ENCODE results near the gene TRIM69.

DNA sequence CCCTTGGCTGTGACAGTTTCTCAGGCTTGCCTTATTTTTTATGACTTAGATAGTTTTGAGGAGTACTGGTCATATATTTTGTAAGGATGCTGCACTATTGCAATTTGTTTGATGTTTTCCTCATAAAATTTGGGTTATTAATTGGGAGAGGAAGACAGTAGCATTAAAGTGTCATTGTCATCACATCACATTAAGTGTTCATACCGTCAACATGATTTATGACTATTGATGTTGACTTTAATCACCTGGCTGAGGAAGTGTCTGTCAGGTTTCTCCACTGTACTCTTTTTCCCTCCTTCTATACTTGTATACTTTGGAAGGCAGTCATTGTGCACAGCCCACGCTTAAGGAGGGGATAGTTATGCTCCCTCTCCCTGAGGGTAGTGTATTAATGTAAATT is 26.9 kb downstream of the TRIM69 start:
- TF ChIP-seq CTCF (conservative IDR thresholded peaks at IDR 0.05; ENCODE audit: low read depth, low read length) (no peak), POLR2A (IDR thresholded peaks at IDR 0.05; ENCODE audit: low read depth, low read length) (no peak), MXI1 (IDR thresholded peaks at IDR 0.05; ENCODE audit: borderline replicate concordance, low read depth, low read length) (no peak), CHD1 (IDR thresholded peaks at IDR 0.05; ENCODE audit: low read depth, low read length) (no peak), RCOR1 (IDR thresholded peaks at IDR 0.05; ENCODE audit: insufficient replicate concordance, low read length) (no peak), RFX5 (IDR thresholded peaks at IDR 0.05; ENCODE audit: low read depth, low read length) (no peak), RAD21 (IDR thresholded peaks at IDR 0.05; ENCODE audit: low read length) (no peak), FOS (IDR thresholded peaks at IDR 0.05; ENCODE audit: low read depth, low read length) (no peak), CEBPB (IDR thresholded peaks at IDR 0.05; ENCODE audit: low read depth, low read length) (no peak)
- TF ChIP-seq, protein P1, sequence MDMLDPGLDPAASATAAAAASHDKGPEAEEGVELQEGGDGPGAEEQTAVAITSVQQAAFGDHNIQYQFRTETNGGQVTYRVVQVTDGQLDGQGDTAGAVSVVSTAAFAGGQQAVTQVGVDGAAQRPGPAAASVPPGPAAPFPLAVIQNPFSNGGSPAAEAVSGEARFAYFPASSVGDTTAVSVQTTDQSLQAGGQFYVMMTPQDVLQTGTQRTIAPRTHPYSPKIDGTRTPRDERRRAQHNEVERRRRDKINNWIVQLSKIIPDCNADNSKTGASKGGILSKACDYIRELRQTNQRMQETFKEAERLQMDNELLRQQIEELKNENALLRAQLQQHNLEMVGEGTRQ (IDR thresholded peaks at IDR 0.05; ENCODE audit: low read depth, low read length): no peak

Data from IMR-90 (cell line).